Stimulated activated naive B cell treated with anti-CD40 and anti-IgM and Interleukin-4, amounts not matched to agents 10 μg/mL and 1 μg/mL and 100 μg/mL, for 72 hours (primary cell): ENCODE results near the gene PHLDB2.
A peak's percentile ranks its signal among the peaks of the same experiment; 100 is the strongest.

Experiments used
- ATAC-seq, 2 donors: fragments of 150-1000 bp; cut with Tn5 transposase; replicated peaks; 2 replicates each; pipeline ENCODE4 v1.10.0; 2021; ENCODE audit warnings: moderate library complexity in 1 of 2
- DNase-seq: peaks from one replicate; pipeline ENCODE4 v3.0.0; 2021
- H3K27ac Mint-ChIP-seq: one replicate; pipeline ENCODE4 v1.8.0; 2022; ENCODE audit warnings: mild to moderate bottlenecking, mixed read lengths
- H3K27me3 Mint-ChIP-seq, 2 donors: one replicate each; pipeline ENCODE4 v1.8.0; 2022; ENCODE audit warnings: mixed read lengths in 2 of 2
- H3K36me3 Mint-ChIP-seq, 2 donors: one replicate each; pipeline ENCODE4 v1.8.0; 2022; ENCODE audit warnings: mixed read lengths in 2 of 2, mild to moderate bottlenecking in 1 of 2
- H3K4me1 Mint-ChIP-seq, 2 donors: one replicate each; pipeline ENCODE4 v1.8.0; 2022; ENCODE audit warnings: mixed read lengths in 2 of 2, mild to moderate bottlenecking in 1 of 2
- H3K4me3 Mint-ChIP-seq, 2 donors: one replicate each; pipeline ENCODE4 v1.8.0; 2022; ENCODE audit warnings: mild to moderate bottlenecking in 2 of 2, mixed read lengths in 2 of 2, moderate library complexity in 1 of 2
- H3K9me3 Mint-ChIP-seq, 2 donors: one replicate each; pipeline ENCODE4 v1.8.0; 2022; ENCODE audit warnings: mixed read lengths in 2 of 2, mild to moderate bottlenecking in 1 of 2

The PHLDB2 gene

DNA sequence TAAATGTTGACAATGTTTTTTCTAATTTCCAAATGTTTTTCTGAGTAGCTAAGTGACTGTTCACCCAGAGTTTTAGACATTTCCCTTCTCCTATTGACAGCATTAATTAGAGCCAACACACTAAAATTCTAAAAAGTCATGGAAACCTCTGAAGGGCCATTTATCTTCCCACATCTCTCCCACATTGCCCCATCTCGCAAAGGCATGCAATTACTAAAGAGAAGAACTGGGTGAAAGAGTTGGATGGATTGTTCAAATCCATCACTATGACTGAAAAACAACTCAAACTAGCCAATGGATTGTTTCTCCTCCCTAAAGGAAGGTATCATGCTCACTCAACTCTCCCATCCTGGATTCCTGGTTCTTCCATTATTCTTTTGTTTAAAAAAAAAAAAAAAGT, 30.0 kb upstream of the PHLDB2 start:
- H3K27me3 Mint-ChIP-seq, result peaks cover 0 to 5% of the 10 kb centered on the region in 2 donors
- H3K9me3 Mint-ChIP-seq, result no peaks in the 10 kb centered on the region
- H3K36me3 Mint-ChIP-seq, result no peaks in the 10 kb centered on the region
- H3K4me1 Mint-ChIP-seq, result no peaks in the 10 kb centered on the region
- ATAC-seq (no peak), DNase-seq (no peak)
- H3K27ac Mint-ChIP-seq, result no peak overlapping the region
- no peak overlapping the region for H3K4me3 Mint-ChIP-seq

DNA sequence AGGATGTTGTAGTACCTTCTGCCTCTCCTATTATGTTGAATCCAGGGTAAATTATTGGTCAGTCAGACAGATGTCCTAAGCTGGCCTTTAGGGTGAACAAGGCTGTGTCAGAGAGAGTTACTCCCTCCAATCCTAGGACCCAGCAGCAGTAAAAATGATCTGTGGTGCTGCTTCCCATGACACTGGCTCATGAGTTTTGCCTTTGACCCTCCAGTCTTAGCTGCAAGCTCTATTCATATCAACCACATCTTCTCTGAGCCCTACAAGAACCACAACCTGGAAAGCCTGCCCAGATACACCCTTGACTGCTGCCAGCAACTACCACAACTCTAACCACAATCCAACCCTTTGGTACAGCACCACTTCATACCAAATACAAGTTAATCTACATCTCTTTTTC, 27.2 kb upstream of the PHLDB2 start:
- no peak for DNase-seq
- peak; percentile 38 to 39 for ATAC-seq
- H3K4me3 Mint-ChIP-seq, result no peak overlapping the region

DNA sequence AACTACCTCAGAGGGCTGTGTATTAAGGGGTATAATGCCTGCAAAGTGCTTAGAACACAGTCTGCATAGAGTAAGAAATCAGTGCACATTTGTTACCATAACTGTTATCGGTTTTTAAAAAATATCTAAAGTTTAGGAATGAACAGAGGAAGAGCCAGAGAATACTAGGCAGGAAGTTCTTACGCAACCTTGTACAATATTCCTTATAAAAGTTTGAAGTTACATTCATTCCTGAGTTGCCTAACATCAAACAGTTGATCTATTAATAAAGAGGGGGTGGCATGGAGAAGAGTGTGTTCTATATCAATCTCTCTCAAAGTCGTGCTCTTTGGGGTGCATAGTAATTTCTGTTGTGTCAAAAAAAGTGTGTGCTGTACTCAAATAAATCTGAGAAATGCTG, 22.0 kb upstream of the PHLDB2 start:
- Mint-ChIP-seq H3K4me1 (no peaks in the 10 kb centered on the region), H3K36me3 (no peaks in the 10 kb centered on the region), H3K27me3 (no peaks in the 10 kb centered on the region), H3K27ac (no peak overlapping the region), H3K4me3 (no peak overlapping the region), H3K9me3 (no peaks in the 10 kb centered on the region)
- ATAC-seq (no peak), DNase-seq (no peak)

More for the DNA sequence above, 27.2 kb upstream of the PHLDB2 start:
- no peaks in the 10 kb centered on the region for H3K4me1 Mint-ChIP-seq
- H3K27me3 Mint-ChIP-seq, result peaks cover 0 to under 1% of the 10 kb centered on the region in 2 donors
- H3K27ac Mint-ChIP-seq, result no peak overlapping the region
- H3K9me3 Mint-ChIP-seq, result no peaks in the 10 kb centered on the region
- no peaks in the 10 kb centered on the region for H3K36me3 Mint-ChIP-seq

DNA sequence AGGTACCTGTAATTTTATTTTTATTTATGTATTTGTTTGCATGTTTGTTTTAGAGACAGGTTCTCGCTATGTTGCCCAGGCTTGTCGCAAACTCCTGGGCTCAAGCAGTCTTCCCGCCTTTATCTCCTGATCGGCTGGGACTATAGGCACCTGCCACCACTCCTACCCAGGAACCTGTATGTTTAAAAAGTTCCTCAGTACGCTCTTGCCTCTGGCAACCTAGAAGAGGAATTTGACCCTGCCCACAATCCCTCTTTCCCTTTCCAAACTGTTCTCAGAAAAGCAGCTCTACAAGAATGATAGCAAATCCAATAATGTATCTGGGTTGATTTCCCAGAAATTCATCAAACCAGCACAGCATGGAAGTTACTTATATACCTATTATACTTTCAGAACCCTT, 20.9 kb upstream of the PHLDB2 start:
- Mint-ChIP-seq H3K36me3 (no peaks in the 10 kb centered on the region), H3K9me3 (no peaks in the 10 kb centered on the region), H3K27ac (no peak overlapping the region), H3K4me3 (no peak overlapping the region), H3K27me3 (no peaks in the 10 kb centered on the region), H3K4me1 (no peaks in the 10 kb centered on the region)
- DNase-seq (no peak), ATAC-seq (no peak)

DNA sequence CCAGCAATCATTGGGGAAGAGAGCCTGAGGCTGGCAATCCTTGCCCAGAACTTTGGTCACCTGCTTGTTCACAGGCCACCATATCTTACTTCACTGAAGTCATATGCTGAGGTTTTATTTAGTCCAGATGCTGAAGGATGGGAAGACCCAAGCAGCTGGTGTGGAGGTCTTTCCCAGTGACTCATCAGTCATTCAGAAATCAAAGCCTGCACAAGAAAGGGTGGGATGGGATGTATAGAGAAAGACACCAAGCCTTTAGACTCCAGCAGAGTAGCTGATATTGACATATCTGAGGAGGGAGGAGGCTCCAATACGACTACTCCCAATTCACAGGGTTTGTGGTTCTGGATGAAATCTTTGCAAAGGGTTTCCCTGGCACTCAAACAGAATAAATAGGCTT, 13.0 kb upstream of the PHLDB2 start:
- no peaks in the 10 kb centered on the region for H3K36me3 Mint-ChIP-seq
- H3K9me3 Mint-ChIP-seq, result no peaks in the 10 kb centered on the region
- DNase-seq, result no peak

DNA sequence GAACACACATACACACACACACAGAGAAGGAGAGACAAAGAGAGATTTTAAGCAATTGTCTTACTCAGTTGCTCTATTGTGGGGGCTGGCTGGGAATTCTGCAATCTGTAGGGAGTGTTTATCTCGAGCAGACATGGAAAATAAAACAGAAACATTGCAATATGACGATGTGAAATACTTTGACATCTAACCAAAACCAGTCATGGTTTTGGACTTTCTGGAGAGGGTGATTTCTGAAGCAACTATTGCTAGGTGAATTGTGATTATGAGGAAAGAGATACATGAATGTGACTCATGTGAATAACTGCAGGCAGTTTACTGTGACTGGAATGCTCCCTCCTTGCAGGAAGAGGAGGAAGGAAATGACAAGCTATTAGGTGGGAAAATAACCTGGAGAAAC, 12.3 kb upstream of the PHLDB2 start:
- ATAC-seq, result no peak
- Mint-ChIP-seq H3K27me3 (peaks cover 0 to 16% of the 10 kb centered on the region in 2 donors), H3K4me1 (peaks cover 3 to 4% of the 10 kb centered on the region in 2 donors), H3K9me3 (no peaks in the 10 kb centered on the region), H3K36me3 (no peaks in the 10 kb centered on the region), H3K27ac (no peak overlapping the region), H3K4me3 (no peak overlapping the region)
- no peak for DNase-seq

More for the DNA sequence above, 13.0 kb upstream of the PHLDB2 start:
- Mint-ChIP-seq H3K27me3 (peaks cover 0 to 14% of the 10 kb centered on the region in 2 donors), H3K4me1 (no peaks in the 10 kb centered on the region), H3K27ac (no peak overlapping the region), H3K4me3 (no peak overlapping the region)
- ATAC-seq, result no peak

DNA sequence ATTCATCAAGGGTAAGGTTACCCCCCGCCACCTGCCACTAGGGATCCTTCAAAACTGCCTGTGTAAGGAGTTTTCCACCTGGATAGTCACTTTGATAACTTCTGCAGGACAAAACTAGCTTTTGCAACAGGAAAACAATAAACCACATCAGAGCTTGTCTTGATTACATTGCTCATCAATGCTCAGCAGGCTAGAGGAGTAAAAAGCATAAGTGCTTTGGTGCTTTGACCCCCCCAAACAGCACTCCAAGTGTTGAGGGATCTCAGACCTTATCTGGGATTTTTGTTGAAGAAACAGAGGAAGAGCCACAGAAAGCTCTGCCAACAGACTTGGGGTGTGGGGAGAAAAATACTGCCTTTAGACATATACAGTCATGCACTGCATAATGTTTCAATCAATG, 10.8 kb upstream of the PHLDB2 start:
- no peak for ATAC-seq
- Mint-ChIP-seq H3K36me3 (no peaks in the 10 kb centered on the region), H3K27me3 (peaks cover 0 to 18% of the 10 kb centered on the region in 2 donors), H3K4me1 (peaks cover 4 to 5% of the 10 kb centered on the region in 2 donors), H3K4me3 (no peak overlapping the region), H3K27ac (no peak overlapping the region), H3K9me3 (no peaks in the 10 kb centered on the region)
- DNase-seq, result no peak

DNA sequence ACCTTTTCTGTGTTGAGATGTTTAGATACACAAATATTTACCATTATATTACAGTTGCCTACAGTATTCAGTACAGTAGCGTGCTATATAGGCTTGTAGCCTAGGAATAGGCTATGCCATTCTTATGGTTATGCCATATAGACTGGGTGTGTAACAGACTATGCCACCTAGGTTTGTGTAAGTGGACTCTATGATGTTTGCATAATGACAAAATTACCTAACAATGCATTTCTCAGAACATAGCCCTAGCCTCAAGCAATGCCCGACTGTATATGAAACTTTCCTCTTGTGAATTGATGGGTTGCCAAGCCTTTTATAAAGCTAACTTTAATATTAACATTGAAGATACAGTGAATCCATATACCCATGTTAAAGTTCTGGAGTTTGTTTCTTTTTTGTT, 10.3 kb upstream of the PHLDB2 start:
- ATAC-seq (no peak), DNase-seq (no peak)
- Mint-ChIP-seq H3K27me3 (peaks cover 0 to 19% of the 10 kb centered on the region in 2 donors), H3K4me3 (no peak overlapping the region), H3K9me3 (no peaks in the 10 kb centered on the region), H3K36me3 (no peaks in the 10 kb centered on the region), H3K4me1 (peaks cover 4 to 5% of the 10 kb centered on the region in 2 donors), H3K27ac (no peak overlapping the region)

DNA sequence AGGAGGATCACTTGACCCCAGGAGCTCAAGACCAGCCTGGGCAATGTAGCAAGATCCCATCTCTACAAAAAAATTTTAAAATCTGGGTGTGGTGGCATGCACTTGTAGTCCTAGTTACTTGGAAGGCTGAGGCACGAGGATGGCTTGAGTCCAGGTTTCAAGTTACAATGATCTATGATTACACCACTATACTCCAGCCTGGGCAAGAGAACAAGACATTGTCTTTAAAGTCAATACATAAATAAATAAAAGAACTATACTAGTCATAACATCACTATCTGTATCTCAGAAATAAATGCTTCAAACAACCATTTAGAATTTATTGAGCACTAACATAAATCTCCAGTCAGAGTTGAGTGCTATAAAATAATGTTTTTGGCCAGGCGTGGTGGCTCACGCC, 8.5 kb upstream of the PHLDB2 start:
- H3K4me3 Mint-ChIP-seq, result no peak overlapping the region
- H3K9me3 Mint-ChIP-seq, result no peaks in the 10 kb centered on the region
- H3K4me1 Mint-ChIP-seq, result peaks cover 4 to 5% of the 10 kb centered on the region in 2 donors
- ATAC-seq, result no peak
- H3K27ac Mint-ChIP-seq, result no peak overlapping the region
- DNase-seq, result no peak
- H3K36me3 Mint-ChIP-seq, result no peaks in the 10 kb centered on the region
- H3K27me3 Mint-ChIP-seq, result peaks cover 0 to 14% of the 10 kb centered on the region in 2 donors

DNA sequence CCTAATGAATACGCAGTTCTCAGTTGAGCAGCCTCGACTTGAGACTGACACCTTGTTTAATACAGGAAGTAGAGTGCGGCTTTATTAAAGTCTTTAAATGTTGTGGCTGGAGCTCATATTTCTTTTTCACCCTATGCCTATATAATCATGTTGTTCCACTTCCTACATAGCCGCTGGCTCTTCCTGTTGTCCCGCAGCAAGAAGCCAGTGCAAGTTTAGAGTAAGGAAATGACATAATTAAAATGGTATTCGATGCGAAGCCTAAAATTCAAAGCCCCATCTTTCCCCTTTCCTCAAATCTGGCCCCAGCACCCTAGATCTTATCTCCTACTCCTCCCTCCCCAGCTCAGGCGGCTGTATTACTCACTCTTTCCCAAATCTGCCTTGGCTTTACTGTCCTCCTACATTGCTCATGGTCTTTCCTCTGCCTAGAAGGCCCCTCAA, 7.5 kb upstream of the PHLDB2 start:
- peaks cover under 1 to 14% of the 10 kb centered on the region in 2 donors for H3K27me3 Mint-ChIP-seq
- no peaks in the 10 kb centered on the region for H3K36me3 Mint-ChIP-seq
- ATAC-seq, result no peak
- peaks cover 4 to 5% of the 10 kb centered on the region in 2 donors for H3K4me1 Mint-ChIP-seq
- DNase-seq, result no peak
- H3K4me3 Mint-ChIP-seq, result no peak overlapping the region
- no peaks in the 10 kb centered on the region for H3K9me3 Mint-ChIP-seq
- H3K27ac Mint-ChIP-seq, result no peak overlapping the region

DNA sequence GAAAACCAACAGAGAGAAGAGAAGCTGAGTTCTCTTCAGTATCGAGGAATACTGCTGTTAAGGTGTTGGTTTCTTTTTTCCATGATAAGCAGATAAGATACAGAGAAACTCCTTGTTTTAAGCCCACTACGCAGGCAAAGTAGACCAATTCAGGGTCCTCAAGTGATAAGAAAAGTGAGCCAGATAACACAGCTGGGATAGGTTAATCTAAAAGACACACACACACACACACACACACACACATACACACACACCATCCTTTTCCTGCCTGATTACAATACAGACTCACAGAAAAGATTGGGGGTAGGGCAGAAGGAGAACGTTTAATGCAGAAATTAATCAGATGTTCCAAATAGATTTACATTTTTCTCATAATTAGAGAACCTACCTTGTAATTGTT, 6.5 kb upstream of the PHLDB2 start:
- ATAC-seq, result no peak
- no peak for DNase-seq
- Mint-ChIP-seq H3K4me1 (peaks cover 4 to 5% of the 10 kb centered on the region in 2 donors), H3K4me3 (no peak overlapping the region), H3K9me3 (no peaks in the 10 kb centered on the region), H3K27me3 (peaks cover 10 to 21% of the 10 kb centered on the region in 2 donors), H3K36me3 (no peaks in the 10 kb centered on the region), H3K27ac (no peak overlapping the region)

DNA sequence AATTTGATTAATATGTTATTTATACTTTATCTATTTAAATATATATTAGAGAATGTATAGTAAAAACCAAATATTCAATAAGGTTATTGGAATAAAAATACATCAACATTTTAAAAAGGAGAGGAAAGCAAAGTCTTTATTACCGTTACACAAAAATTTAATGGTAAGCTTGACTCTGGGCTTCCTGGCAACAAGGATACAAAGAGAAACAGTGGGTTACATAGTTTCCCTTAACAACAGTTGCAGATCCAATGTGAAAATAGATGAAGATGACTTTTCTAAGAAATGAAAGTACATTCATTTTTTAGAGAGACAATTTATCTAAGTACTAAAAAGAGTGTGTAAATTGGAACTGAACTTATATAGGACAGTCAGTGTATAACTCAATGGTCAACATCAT, 6.0 kb upstream of the PHLDB2 start:
- Mint-ChIP-seq H3K27ac (no peak overlapping the region), H3K4me1 (peaks cover 4 to 5% of the 10 kb centered on the region in 2 donors), H3K9me3 (no peaks in the 10 kb centered on the region), H3K27me3 (peaks cover 16 to 21% of the 10 kb centered on the region in 2 donors), H3K4me3 (no peak overlapping the region), H3K36me3 (no peaks in the 10 kb centered on the region)
- no peak for ATAC-seq
- DNase-seq, result no peak

DNA sequence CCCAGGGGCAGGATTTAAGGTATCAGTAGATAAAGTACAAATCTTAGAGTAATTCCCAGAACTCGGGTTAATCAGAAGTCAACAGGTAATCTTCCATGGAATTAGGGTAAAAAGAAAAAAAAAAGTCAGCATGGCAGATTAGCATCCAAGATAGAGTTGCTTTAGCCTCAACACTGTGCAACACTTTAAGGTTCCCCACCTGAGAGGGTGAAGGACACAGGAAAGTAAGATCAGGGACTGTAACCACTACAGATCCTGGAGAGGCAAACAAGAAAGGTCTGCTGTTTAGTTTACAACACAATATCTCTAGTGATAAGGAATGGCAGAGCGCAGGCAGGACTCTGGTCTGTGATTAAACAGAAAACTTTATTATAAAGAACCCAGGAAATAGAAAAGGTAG, 4.1 kb upstream of the PHLDB2 start:
- Mint-ChIP-seq H3K27ac (no peak overlapping the region), H3K27me3 (peaks cover 17 to 21% of the 10 kb centered on the region in 2 donors), H3K36me3 (no peaks in the 10 kb centered on the region), H3K4me3 (no peak overlapping the region), H3K4me1 (peaks cover 7 to 11% of the 10 kb centered on the region in 2 donors), H3K9me3 (no peaks in the 10 kb centered on the region)
- ATAC-seq, result no peak
- DNase-seq, result no peak

DNA sequence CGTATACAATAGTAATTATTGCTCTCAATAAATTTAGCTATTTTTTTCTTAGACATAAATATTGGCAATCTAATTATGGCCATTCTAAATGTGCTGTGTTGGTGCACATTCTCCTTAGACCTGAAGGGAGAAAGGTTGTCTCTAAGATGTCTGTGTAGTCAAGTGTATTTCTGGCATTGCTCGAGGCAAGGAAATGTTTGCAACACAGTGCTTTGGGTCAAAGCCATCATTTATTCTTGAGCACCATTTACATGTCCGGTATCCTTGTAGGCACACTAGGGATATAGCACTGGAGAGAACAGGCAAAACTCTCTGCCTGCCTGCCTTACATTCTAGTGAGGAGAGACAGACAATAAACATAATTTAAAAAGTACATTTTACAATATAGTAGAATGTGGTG, 2.6 kb upstream of the PHLDB2 start:
- H3K9me3 Mint-ChIP-seq, result no peaks in the 10 kb centered on the region
- peaks cover 17 to 21% of the 10 kb centered on the region in 2 donors for H3K27me3 Mint-ChIP-seq
- no peak for DNase-seq
- H3K4me3 Mint-ChIP-seq, result no peak overlapping the region
- peaks cover 10 to 22% of the 10 kb centered on the region in 2 donors for H3K4me1 Mint-ChIP-seq
- ATAC-seq, result no peak
- H3K36me3 Mint-ChIP-seq, result no peaks in the 10 kb centered on the region
- no peak overlapping the region for H3K27ac Mint-ChIP-seq

DNA sequence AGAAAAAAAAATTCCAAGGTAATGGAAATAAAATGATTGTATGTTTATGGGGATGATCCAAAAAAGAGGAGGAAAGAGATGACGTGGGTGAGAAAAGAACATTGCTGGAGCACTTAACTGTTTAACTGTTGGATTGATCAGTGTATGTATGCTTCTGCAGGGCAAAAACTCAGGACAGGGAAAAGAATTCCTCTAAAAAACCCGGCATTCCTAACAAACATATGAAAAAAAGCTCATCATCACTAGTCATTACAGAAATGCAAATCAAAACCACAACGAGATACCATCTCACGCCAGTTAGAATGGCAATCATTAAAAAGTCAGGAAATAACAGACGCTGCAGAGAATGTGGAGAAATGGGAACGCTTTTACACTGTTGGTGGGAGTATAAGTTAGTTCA, 1.6 kb upstream of the PHLDB2 start:
- DNase-seq (no peak), ATAC-seq (no peak)
- Mint-ChIP-seq H3K4me3 (no peak overlapping the region), H3K27ac (no peak overlapping the region), H3K27me3 (peaks cover 17% of the 10 kb centered on the region in 2 donors), H3K4me1 (peaks cover 7 to 18% of the 10 kb centered on the region in 2 donors), H3K9me3 (no peaks in the 10 kb centered on the region), H3K36me3 (no peaks in the 10 kb centered on the region)

DNA sequence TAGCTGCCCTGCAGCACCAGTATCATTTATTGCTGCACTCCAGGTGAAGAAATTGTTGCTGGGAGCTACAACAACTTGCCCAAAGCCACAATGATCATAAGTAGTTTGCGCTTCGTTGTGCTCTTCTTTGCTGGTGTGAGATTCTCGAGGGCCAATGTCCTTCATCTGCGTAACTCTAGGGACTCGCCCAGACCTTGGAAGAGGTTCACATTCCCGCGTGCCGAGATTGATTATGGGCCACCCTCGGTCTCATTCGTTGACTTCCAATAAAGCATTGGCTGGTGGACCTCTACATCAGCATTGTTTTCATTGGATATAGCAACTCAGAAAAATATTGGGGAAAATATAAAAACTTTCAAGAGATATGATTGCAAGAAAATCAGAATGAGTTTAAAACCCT, 423 bp upstream of the PHLDB2 start:
- no peaks in the 10 kb centered on the region for H3K36me3 Mint-ChIP-seq
- H3K9me3 Mint-ChIP-seq, result no peaks in the 10 kb centered on the region
- H3K27ac Mint-ChIP-seq, result no peak overlapping the region
- DNase-seq (no peak), ATAC-seq (no peak)
- H3K4me3 Mint-ChIP-seq, result peak overlapping the region; percentile 95 to 99
- H3K27me3 Mint-ChIP-seq, result peaks cover 17% of the 10 kb centered on the region in 2 donors
- peaks cover 7 to 24% of the 10 kb centered on the region in 2 donors for H3K4me1 Mint-ChIP-seq
